Omental fat pad (tissue), 4 donors: ENCODE data around the gene SOCS7. TPM values are rescaled to one million over a fixed set of nuclear protein-coding genes. Genes with fewer than 3 reads are reported as not detected.

Experiments
- ATAC-seq: fragments of 150-250 bp; one replicate; pipeline ENCODE4 v1.9.1; 2016; ENCODE audit warnings: mild to moderate bottlenecking, moderate library complexity; ENCODE audit not compliant: low FRiP score
- DNase-seq: peaks from one replicate; pipeline ENCODE4 v3.0.0-alpha.2; 2019; ENCODE audit warnings: low spot score
- CTCF ChIP-seq, 3 donors: fragments of 450-650 bp; IDR thresholded peaks; one replicate each; pipeline ENCODE4 v1.5.1; 2016 to 2017; ENCODE audit warnings: antibody characterized with exemption in 3 of 3, mild to moderate bottlenecking in 3 of 3, moderate library complexity in 2 of 3
- total RNA-seq, 4 donors: library from RNA; depleted of rRNA; stranded (reverse); fragments of >200 nt; gene quantifications; one replicate each; pipeline ENCODE4 v1.1.0, GENCODE V29; 2016

SOCS7 gene
- total RNA-seq, 4 donors from 2014 or later: 10.2 to 17.7 (median 12.9) TPM

GRCh38 chr17:38329284-38329683 is 22.4 kb upstream of the SOCS7 start:
- no peak for DNase-seq
- ATAC-seq: no peak
- TF ChIP-seq CTCF (IDR thresholded peaks at IDR 0.05): no peak

- TF ChIP-seq CTCF (IDR thresholded peaks at IDR 0.05): no peak
- DNase-seq (no peak), ATAC-seq (no peak)
Measured at GRCh38 chr17:38329808-38330730, 21.6 kb upstream of the SOCS7 start.

GRCh38 chr17:38330941-38331411 is 20.7 kb upstream of the SOCS7 start:
- no peak for TF ChIP-seq CTCF (IDR thresholded peaks at IDR 0.05)
- ATAC-seq: no peak
- DNase-seq: no peak

GRCh38 chr17:38332735-38333134 is 18.9 kb upstream of the SOCS7 start:
- TF ChIP-seq CTCF (IDR thresholded peaks at IDR 0.05): no peak
- no peak for DNase-seq
- ATAC-seq: no peak

GRCh38 chr17:38333635-38334295 is 17.9 kb upstream of the SOCS7 start:
- no peak for TF ChIP-seq CTCF (IDR thresholded peaks at IDR 0.05)
- ATAC-seq (no peak), DNase-seq (no peak)

- ATAC-seq: no peak
- no peak for TF ChIP-seq CTCF (IDR thresholded peaks at IDR 0.05)
- no peak for DNase-seq
Measured at GRCh38 chr17:38334480-38335364, 16.9 kb upstream of the SOCS7 start.
